Measurements from ENCODE around the gene ATF6.
A peak's percentile ranks its signal among the peaks of the same experiment; 100 is the strongest.

Gene ATF6

GRCh38 chr1:161838885-161839284, 72.8 kb downstream of the ATF6 start:
- DNase-seq (ENCODE audit: insufficient read length, low spot score) (no peak), FAIRE-seq (no peak)
- TF ChIP-seq PAX5 (IDR thresholded peaks at IDR 0.05; ENCODE audit: insufficient read depth, low read length, severe bottlenecking): no peak
- TF ChIP-seq POU2F2 (IDR thresholded peaks at IDR 0.05; ENCODE audit: low read depth, low read length): no peak
- TF ChIP-seq POLR2AphosphoS5 (IDR thresholded peaks at IDR 0.05; ENCODE audit: low read depth, low read length): no peak
- no peak for TF ChIP-seq SPI1 (IDR thresholded peaks at IDR 0.05; ENCODE audit: low read depth, low read length)
- no peak for TF ChIP-seq TAF1 (IDR thresholded peaks at IDR 0.05; ENCODE audit: low read depth, low read length)
- TF ChIP-seq POLR2A (IDR thresholded peaks at IDR 0.05; ENCODE audit: low read depth, low read length): no peak

GRCh38 chr1:161839591-161839990, 73.5 kb downstream of the ATF6 start:
- no peak for FAIRE-seq
- no peak for TF ChIP-seq TAF1 (IDR thresholded peaks at IDR 0.05; ENCODE audit: low read depth, low read length)
- no peak for TF ChIP-seq POLR2A (IDR thresholded peaks at IDR 0.05; ENCODE audit: low read depth, low read length)
- no peak for TF ChIP-seq POLR2AphosphoS5 (IDR thresholded peaks at IDR 0.05; ENCODE audit: low read depth, low read length)
- no peak for TF ChIP-seq PAX5 (IDR thresholded peaks at IDR 0.05; ENCODE audit: insufficient read depth, low read length, severe bottlenecking)
- no peak for TF ChIP-seq SPI1 (IDR thresholded peaks at IDR 0.05; ENCODE audit: low read depth, low read length)
- TF ChIP-seq POU2F2 (IDR thresholded peaks at IDR 0.05; ENCODE audit: low read depth, low read length): no peak
- DNase-seq (ENCODE audit: insufficient read length, low spot score): no peak

- FAIRE-seq (no peak), DNase-seq (ENCODE audit: insufficient read length, low spot score) (no peak)
- no peak for TF ChIP-seq TAF1 (IDR thresholded peaks at IDR 0.05; ENCODE audit: low read depth, low read length)
- TF ChIP-seq POLR2A (IDR thresholded peaks at IDR 0.05; ENCODE audit: low read depth, low read length): no peak
- TF ChIP-seq PAX5 (IDR thresholded peaks at IDR 0.05; ENCODE audit: insufficient read depth, low read length, severe bottlenecking): no peak
- no peak for TF ChIP-seq SPI1 (IDR thresholded peaks at IDR 0.05; ENCODE audit: low read depth, low read length)
- TF ChIP-seq POU2F2 (IDR thresholded peaks at IDR 0.05; ENCODE audit: low read depth, low read length): no peak
- TF ChIP-seq POLR2AphosphoS5 (IDR thresholded peaks at IDR 0.05; ENCODE audit: low read depth, low read length): no peak
Measured at GRCh38 chr1:161840363-161840762, 74.2 kb downstream of the ATF6 start.

DNA sequence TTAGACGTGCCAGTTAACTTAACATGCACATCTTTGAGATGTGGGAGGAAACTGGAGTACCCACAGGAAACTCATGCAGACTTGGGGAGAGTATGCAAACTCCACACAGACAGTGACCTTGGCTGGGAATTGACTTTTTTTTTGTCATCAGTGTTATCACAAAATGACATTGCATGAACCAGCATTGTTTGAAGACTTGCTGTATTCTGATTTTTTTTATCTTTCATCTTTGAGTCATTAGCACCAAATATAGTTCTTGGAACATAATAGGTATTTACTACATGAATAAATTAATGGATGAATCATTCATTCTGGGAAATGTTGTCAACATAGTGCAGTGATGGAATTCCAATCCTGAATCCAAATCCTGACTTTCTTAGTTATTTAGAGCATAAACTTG, 77.0 kb downstream of the ATF6 start:
- DNase-seq (ENCODE audit: insufficient read length, low spot score): no peak
- TF ChIP-seq SPI1 (IDR thresholded peaks at IDR 0.05; ENCODE audit: low read depth, low read length) (no peak), PAX5 (IDR thresholded peaks at IDR 0.05; ENCODE audit: insufficient read depth, low read length, severe bottlenecking) (no peak), POLR2AphosphoS5 (IDR thresholded peaks at IDR 0.05; ENCODE audit: low read depth, low read length) (no peak), POU2F2 (IDR thresholded peaks at IDR 0.05; ENCODE audit: low read depth, low read length) (no peak), TAF1 (IDR thresholded peaks at IDR 0.05; ENCODE audit: low read depth, low read length) (no peak), POLR2A (IDR thresholded peaks at IDR 0.05; ENCODE audit: low read depth, low read length) (no peak)
- no peak for FAIRE-seq

GRCh38 chr1:161844696-161845095, 78.6 kb downstream of the ATF6 start:
- DNase-seq (ENCODE audit: insufficient read length, low spot score): no peak
- no peak for FAIRE-seq
- TF ChIP-seq TAF1 (IDR thresholded peaks at IDR 0.05; ENCODE audit: low read depth, low read length) (no peak), POU2F2 (IDR thresholded peaks at IDR 0.05; ENCODE audit: low read depth, low read length) (no peak), POLR2A (IDR thresholded peaks at IDR 0.05; ENCODE audit: low read depth, low read length) (no peak), SPI1 (IDR thresholded peaks at IDR 0.05; ENCODE audit: low read depth, low read length) (no peak), PAX5 (IDR thresholded peaks at IDR 0.05; ENCODE audit: insufficient read depth, low read length, severe bottlenecking) (no peak), POLR2AphosphoS5 (IDR thresholded peaks at IDR 0.05; ENCODE audit: low read depth, low read length) (no peak)

DNA sequence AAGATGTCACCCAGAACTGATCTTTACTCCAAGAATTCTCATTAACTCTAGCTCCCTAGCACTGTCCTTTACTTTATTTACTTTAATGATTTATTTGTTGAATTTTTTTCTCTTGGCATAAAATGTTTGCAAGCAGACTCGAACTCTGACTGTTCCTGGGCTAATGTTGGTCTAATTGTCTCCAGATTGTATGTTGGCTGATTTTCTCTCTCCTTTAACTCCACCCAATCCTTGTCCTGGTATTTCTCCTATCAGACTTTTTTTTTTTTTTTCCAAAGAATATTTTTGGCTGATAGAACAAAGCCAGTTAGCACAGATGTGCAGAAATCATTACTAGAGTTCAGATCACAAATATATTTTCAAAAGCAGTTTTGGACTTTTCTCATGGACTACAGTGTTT, 82.6 kb downstream of the ATF6 start:
- FAIRE-seq: no peak
- TF ChIP-seq POLR2A (IDR thresholded peaks at IDR 0.05; ENCODE audit: low read depth, low read length): no peak
- no peak for TF ChIP-seq PAX5 (IDR thresholded peaks at IDR 0.05; ENCODE audit: insufficient read depth, low read length, severe bottlenecking)
- TF ChIP-seq SPI1 (IDR thresholded peaks at IDR 0.05; ENCODE audit: low read depth, low read length): no peak
- no peak for TF ChIP-seq POU2F2 (IDR thresholded peaks at IDR 0.05; ENCODE audit: low read depth, low read length)
- TF ChIP-seq TAF1 (IDR thresholded peaks at IDR 0.05; ENCODE audit: low read depth, low read length): no peak
- no peak for TF ChIP-seq POLR2AphosphoS5 (IDR thresholded peaks at IDR 0.05; ENCODE audit: low read depth, low read length)
- no peak for DNase-seq (ENCODE audit: insufficient read length, low spot score)

DNA sequence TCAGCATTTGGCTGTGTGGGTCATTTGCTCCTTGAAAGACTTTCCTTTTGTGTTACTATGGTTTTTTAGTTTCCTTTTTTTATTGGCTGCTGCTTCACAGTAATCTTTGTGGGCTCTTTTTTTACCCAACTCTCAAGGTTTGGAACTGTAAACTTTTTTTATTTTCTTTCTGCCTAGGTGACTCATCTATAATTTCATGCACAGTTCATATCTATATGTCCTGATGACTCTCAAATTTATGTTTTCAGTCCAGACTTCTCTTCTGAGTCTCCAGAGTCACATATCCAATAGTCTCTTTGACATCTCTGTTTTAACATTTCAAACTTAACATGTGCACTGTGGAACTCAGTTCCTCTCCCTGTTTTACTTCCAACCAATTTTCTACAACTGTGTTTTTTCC, 83.4 kb downstream of the ATF6 start:
- FAIRE-seq (no peak), DNase-seq (ENCODE audit: insufficient read length, low spot score) (no peak)

GRCh38 chr1:161855260-161855659, 89.1 kb downstream of the ATF6 start:
- FAIRE-seq: peak; percentile 48
- no peak for DNase-seq (ENCODE audit: insufficient read length, low spot score)
- TF ChIP-seq POLR2AphosphoS5 (IDR thresholded peaks at IDR 0.05; ENCODE audit: low read depth, low read length) (no peak), POLR2A (IDR thresholded peaks at IDR 0.05; ENCODE audit: low read depth, low read length) (no peak), PAX5 (IDR thresholded peaks at IDR 0.05; ENCODE audit: insufficient read depth, low read length, severe bottlenecking) (no peak), TAF1 (IDR thresholded peaks at IDR 0.05; ENCODE audit: low read depth, low read length) (no peak), POU2F2 (IDR thresholded peaks at IDR 0.05; ENCODE audit: low read depth, low read length) (no peak), SPI1 (IDR thresholded peaks at IDR 0.05; ENCODE audit: low read depth, low read length) (no peak)

More for the DNA sequence above, 83.4 kb downstream of the ATF6 start:
- no peak for TF ChIP-seq POLR2AphosphoS5 (IDR thresholded peaks at IDR 0.05; ENCODE audit: low read depth, low read length)
- no peak for TF ChIP-seq PAX5 (IDR thresholded peaks at IDR 0.05; ENCODE audit: insufficient read depth, low read length, severe bottlenecking)
- TF ChIP-seq POLR2A (IDR thresholded peaks at IDR 0.05; ENCODE audit: low read depth, low read length): no peak
- TF ChIP-seq SPI1 (IDR thresholded peaks at IDR 0.05; ENCODE audit: low read depth, low read length): no peak
- no peak for TF ChIP-seq POU2F2 (IDR thresholded peaks at IDR 0.05; ENCODE audit: low read depth, low read length)
- no peak for TF ChIP-seq TAF1 (IDR thresholded peaks at IDR 0.05; ENCODE audit: low read depth, low read length)

DNA sequence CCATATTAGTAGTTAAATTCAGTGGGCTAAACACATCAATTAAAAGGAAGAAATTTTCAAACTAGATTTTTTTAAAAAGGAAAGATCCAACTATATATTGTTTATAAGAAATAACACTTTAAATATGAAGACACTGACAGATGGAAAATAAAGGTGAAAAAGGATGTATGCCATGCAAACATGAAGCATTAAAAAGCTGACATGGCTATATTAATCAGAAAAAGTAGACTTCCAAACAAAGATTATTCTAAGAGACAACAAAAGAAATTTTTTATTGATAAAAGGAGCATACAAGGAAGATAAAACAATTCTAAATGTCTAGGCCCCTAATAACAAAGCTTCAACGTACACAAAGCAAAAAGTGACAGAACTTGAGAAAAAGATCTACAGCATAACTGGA, 92.2 kb downstream of the ATF6 start:
- DNase-seq (ENCODE audit: insufficient read length, low spot score): no peak
- TF ChIP-seq POLR2AphosphoS5 (IDR thresholded peaks at IDR 0.05; ENCODE audit: low read depth, low read length) (no peak), POU2F2 (IDR thresholded peaks at IDR 0.05; ENCODE audit: low read depth, low read length) (no peak), TAF1 (IDR thresholded peaks at IDR 0.05; ENCODE audit: low read depth, low read length) (no peak), PAX5 (IDR thresholded peaks at IDR 0.05; ENCODE audit: insufficient read depth, low read length, severe bottlenecking) (no peak), POLR2A (IDR thresholded peaks at IDR 0.05; ENCODE audit: low read depth, low read length) (no peak), SPI1 (IDR thresholded peaks at IDR 0.05; ENCODE audit: low read depth, low read length) (no peak)
- no peak for FAIRE-seq

- FAIRE-seq (no peak), DNase-seq (ENCODE audit: insufficient read length, low spot score) (no peak)
- TF ChIP-seq PAX5 (IDR thresholded peaks at IDR 0.05; ENCODE audit: insufficient read depth, low read length, severe bottlenecking) (no peak), TAF1 (IDR thresholded peaks at IDR 0.05; ENCODE audit: low read depth, low read length) (no peak), POLR2A (IDR thresholded peaks at IDR 0.05; ENCODE audit: low read depth, low read length) (no peak), POLR2AphosphoS5 (IDR thresholded peaks at IDR 0.05; ENCODE audit: low read depth, low read length) (no peak), SPI1 (IDR thresholded peaks at IDR 0.05; ENCODE audit: low read depth, low read length) (no peak), POU2F2 (IDR thresholded peaks at IDR 0.05; ENCODE audit: low read depth, low read length) (no peak)
Measured at GRCh38 chr1:161863549-161863948, 97.4 kb downstream of the ATF6 start.

All from GM12891 (cell line).